ENCODE data around the gene FGF22.

DNA sequence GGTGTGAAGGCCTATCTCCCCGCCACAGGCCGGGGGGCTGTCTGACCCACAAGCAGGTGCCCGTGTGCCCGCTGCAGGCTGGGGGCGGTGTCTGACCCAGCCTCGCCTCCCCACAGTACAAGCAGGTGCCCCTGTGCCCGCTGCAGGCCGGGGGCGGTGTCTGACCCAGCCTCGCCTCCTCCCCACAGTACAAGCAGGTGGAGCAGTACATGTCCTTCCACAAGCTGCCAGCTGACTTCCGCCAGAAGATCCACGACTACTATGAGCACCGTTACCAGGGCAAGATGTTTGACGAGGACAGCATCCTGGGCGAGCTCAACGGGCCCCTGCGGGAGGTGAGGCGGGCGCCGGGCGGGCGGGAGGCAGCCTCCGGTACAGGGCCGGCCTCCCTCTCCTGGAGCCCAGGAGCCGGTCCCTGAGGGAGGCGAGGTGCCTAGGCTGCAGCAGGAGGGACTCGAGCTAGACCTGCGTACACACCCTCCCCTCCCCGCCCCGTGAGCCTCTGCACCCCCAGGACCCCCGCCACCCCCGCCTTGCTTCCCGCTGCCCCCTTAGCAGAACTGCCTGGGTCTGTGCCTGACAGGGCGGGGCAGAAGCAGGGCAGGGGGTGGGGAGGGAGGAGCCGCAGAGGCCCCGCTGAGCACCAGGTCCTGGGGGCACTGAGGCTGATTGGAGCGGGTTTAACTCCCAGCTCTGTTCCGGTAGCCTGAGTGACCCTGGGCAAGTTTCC lies 29.4 kb upstream of the FGF22 start:
- no peak for TF ChIP-seq CTCF (IDR thresholded peaks at IDR 0.05)
- TF ChIP-seq ZFX (IDR thresholded peaks at IDR 0.05; ENCODE audit: borderline replicate concordance): no peak
